ENCODE results near the gene TMEM179.

TMEM179 gene

DNA sequence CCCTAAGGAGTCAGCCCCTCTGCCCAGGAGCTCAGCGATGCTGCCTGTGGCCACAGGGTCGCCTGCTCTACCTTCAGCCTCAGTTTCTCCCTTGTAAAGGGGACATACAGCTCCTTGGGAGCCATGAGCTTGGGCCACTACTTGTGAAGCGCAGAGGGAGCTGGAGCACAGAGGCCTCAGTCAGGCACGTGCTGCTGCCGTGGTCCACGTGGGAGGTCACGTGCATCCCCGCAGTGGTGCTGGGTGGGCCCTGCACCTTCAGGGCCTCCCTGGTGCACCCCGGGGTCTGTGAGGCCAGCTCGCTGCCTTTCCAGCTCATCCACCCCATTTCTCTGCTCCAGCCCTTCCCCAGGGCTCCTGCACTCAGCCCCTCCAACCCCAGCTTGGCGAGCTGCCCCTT lies 36.0 kb downstream of the TMEM179 start:
- no peak for DNase-seq (ENCODE audit: low spot score)

- no peak for DNase-seq (ENCODE audit: low spot score)
Measured at GRCh38 chr14:104567957-104568225, 36.7 kb downstream of the TMEM179 start.

DNA sequence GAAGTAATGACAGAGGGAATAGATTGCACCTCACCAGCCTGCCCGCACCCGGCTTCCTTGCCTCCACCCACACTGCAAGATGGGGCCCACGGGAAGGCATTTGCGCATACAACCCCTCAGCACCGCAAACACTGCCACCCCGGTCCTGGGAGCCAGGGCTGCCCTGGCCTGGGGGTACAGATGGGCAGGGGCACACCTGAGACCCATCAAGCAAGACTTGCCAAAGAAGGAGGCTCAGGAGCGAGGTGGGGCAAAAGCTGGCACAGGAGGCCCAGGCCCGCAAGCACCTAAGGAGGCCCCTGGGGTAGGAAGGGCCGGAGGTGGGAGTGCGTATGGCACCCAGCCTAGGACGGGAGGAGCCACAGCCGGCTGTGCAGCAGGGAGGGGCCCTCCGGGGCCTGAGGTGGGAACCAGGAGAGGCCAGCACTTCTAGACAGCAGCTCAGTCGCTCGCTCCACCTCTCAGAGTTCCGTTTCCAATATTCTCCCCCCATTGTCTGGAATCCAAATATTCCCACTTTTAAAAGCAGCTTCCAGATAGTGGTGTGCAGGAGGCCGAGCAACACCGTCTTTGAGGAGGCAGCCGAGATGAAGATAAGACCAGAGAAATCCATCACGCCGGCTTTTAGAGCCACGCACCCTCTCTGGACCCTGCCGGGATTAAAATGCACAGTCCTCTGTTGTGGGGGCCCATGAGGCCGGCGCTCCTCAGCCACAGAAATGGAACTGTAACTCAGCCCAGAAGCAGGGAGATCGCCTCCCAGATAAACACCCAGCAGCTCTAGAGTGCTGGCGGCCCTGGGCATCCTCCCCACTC lies 37.2 kb downstream of the TMEM179 start:
- DNase-seq (ENCODE audit: low spot score): no peak

GRCh38 chr14:104564744-104565679 lies 39.6 kb downstream of the TMEM179 start:
- no peak for DNase-seq (ENCODE audit: low spot score)

DNA sequence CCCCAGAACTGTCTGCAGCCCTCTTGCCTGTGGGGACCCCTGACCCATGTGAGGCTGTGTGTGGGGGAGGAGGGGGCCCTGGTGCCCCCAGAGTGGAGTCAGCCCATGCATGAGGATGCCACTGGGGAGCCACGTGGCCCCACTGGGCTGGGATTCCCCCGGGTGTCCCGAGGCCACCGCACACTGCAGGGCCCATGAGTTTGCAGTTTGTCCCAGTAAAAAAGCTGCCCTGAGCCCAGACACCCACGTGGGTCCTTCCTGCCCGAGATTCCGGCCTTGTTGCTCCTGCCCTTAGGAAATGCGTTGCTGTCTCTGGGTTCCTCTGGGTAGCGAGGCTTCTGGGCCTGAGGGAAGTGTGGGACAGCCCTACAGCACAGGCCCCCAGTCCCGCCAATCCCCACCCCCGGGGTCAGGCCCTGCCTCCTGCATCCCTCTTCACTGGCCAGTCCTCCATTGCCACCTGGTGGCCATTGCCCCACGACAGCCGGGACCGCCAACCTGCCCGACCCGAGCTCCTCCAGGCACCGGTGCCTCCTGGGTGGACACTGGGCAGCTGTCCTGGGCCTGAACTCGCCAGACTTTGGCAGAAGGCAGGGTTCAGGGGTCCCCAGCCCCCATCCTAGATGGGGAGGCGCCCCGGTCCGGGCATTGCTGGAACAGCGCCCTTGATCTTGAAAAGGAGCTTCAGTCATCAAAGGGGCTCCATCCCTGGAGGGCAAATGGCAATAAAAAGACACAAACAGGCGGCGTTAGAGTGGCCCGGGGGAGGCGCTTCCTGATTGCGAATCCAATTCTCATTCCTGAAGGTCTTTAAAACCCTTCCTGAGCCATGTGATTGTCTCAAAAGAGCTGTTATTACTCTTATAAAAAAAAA lies 40.6 kb downstream of the TMEM179 start:
- DNase-seq (ENCODE audit: low spot score): peak; percentile 89

- DNase-seq (ENCODE audit: low spot score): no peak
Measured at GRCh38 chr14:104563191-104563741, 41.3 kb downstream of the TMEM179 start.

DNA sequence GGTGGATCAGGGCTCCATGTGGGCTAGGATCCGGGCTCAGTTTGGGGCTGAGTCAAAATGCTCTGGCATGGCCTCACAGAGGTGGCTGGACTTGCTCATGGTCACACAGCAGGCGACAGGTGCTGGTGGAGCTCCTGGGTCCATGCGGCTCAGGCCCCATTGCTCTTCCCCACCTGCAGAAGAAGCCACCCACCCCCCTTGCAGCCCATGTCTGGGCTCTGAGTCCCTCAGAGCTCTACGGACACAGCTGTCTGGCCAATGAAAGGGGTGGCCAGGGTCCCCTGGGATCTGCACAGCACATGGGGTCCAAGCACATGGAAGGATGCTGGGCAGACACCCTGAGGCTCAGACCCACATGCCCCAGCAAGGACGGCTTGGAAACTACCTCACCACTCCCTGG lies 42.0 kb downstream of the TMEM179 start:
- no peak for DNase-seq (ENCODE audit: low spot score)

- no peak for DNase-seq (ENCODE audit: low spot score)
Measured at GRCh38 chr14:104561632-104562495, 42.7 kb downstream of the TMEM179 start.

DNA sequence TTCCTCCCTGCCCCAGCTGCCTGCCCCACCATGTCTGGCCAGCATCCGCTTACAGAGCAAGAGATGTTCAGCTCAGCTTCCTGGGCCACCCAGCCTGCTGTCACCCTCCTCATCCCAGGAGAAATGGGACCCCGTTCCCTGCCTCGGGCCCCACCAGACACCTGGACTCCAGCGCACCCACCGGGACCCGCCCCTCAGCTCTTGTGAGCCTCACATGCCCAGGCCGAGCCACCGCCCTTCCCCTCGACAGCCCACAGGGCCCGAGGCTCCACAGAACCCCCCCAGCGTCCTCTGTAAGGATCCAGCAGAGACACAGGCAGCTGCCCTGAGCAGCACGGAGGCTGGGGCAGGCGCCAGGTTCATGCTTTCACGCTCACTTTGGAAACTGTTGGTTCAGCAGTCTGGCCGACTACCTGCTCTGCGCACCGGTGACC lies 43.4 kb downstream of the TMEM179 start:
- no peak for DNase-seq (ENCODE audit: low spot score)

GRCh38 chr14:104560586-104560945 lies 44.0 kb downstream of the TMEM179 start:
- DNase-seq (ENCODE audit: low spot score): no peak

DNA sequence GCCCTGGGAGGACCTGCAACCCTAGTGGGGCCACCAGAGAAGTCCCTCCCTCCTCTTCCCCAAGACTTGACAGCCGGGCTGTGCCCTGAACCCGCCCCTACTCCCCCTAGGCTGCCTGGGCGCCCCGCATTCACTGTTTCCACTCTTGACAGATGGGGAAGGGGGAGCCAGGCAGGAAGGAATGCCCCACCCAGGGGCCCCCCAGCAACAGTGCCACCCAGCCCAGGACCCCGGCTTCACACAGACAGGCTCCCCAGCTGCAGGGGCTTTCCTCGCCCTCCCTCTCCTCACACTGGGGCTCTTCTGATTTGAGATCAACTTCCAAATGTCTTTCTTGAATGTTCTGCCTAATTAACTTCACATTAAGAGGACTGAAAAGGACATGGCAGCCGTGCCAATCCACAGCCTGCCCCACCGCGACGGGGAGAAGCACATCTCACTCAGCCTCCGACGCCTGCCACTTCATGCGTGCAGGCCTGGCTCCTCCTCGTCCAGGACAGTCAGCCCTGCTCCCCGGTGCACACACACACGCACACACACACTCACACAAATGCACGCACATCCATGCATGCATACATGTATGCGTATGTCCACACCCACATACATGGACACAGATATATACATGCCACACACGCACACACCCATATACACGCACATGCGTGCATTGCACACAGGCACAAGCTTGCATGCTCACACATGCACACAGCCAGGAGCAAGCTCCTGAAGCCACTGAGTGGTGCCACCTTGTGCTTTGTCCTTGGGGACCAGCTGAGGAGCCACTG lies 44.6 kb downstream of the TMEM179 start:
- no peak for DNase-seq (ENCODE audit: low spot score)

- no peak for DNase-seq (ENCODE audit: low spot score)
Measured at GRCh38 chr14:104559028-104559803, 45.4 kb downstream of the TMEM179 start.

DNA sequence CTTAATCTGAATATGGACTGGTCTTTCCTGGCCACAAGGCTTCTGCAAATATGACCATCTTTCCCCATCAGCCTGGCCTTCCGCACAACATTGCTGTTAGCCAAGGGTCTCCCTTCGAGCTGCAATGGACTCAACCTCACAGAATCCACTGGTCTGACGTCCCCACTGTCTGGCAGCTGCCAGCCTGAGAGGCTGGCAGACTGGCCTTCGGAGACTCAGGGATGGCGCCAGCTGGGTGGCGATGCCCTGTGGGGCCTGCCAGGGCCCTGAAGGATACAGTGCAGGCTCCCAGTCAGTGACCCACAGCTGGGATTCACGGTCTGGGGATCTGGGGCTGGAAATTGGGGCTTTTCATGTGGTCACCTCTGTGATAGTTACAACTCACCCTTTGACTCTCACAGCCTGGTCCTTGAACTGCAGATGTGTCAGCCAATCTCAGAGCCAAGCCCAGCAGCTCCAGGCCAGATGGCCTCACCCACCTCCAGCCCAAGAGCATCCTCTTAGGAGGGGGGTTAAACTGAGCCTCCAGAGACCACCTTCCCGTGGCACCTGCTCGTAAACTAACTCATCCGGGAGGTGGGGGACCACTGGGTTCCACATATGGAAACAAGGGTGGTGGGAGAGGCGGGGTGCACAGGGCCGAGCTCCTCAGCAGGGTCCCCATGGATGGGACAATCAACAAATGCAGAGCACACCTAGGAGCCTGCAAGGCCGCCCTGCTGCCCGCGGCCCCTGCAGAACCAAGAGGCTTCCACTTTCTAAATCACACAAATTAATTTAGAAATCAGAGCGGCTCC lies 46.1 kb downstream of the TMEM179 start:
- no peak for DNase-seq (ENCODE audit: low spot score)

DNA sequence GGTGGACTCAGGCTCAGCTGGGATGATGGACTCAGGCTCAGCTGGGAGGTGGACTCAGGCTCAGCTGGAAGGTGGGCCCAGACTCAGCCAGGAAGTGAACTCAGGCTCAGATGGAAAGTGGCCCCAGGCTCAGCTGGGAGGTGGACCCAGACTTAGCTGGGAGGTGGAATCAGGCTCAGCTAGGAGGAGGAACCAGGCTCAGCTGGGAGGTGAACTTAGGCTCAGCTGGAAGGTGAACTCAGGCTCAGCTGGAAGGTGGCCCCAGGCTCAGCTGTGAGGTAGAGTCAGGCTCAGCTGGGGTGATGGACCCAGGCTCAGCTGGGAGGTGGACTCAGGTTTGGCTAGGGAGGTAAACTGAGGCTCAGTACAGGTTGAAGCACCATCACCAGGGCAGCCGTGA lies 46.8 kb downstream of the TMEM179 start:
- no peak for DNase-seq (ENCODE audit: low spot score)

- DNase-seq (ENCODE audit: low spot score): no peak
Measured at GRCh38 chr14:104557086-104557485, 47.5 kb downstream of the TMEM179 start.

DNA sequence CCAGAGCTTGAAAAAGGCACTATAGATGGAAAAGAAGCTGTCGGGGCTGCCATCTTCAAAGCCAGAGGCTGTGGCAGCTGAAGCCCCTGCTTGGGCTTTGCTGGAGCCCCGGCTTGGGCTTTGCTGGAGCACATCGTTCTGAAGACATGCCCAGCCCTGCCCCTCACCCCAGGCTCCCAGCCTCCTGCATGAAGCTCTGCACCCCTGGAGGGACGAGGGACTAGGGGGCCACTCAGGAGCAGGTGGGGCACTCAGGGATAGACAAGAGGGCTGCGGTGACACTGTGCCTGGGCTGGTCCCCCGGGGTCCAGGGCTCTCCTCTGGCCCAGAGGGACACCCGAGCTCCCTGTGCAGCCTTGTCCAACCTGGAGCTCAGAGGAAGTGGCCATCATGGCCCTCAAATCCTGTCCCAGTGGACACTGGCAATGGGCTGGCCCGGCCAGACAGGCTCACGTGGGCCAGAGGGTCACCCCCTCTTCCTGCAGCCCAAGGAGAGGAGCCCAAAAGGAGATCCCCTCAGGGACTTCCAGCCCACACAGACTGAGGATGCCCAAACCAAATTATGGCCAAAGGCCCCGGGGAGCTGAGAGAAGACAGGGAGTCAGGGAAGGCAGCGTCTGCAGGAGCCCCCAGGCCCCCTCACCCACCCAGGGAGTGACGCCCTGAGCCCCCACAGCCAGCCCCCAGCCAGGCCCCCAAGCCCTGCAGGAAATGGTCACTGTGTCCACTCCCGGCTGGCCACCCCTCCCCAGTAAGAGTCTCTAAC lies 48.1 kb downstream of the TMEM179 start:
- no peak for DNase-seq (ENCODE audit: low spot score)

DNA sequence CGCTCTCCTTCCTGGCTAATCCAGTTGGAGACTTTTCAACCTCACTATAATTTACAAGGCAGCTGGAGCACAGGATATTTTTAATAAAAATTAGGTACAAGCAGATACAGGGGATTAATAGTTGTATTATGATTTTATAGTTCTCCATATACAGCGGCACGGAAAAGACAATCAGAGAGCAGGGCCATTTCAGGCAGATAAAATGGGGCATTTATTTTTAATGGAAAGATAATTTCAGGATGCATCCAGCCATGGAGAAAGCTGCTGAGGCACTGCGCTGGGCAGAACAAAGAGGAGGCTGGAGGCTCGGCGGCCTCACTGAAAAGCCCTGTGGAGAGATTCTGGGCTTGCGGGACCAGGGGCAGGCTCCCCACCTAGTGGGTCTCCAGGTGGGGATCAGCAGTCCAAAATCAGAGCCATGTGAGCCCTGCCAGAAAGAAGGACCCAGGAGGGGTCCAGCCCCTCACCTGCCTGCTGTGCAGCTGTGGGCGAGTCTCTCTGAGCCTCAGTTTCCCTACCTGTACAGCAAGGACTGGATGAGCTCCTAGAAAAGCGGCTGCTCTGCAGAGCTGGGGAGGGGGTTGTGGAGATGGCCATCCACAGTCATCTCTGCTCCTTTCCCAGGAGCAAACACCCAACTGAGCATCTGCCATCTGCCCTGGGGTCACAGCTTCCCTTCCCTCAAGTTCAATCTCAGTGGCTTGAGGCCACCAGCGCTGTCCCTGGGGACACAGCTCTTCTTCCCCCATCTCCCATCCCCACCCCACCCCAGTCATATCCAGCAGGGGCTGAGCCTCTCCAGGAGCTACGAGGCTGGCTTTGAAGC lies 48.9 kb downstream of the TMEM179 start:
- DNase-seq (ENCODE audit: low spot score): no peak

All from AG08395 (cell line).